Gastrocnemius medialis (tissue), 4 donors: ENCODE measurements around the gene EFNA1. TPM values are rescaled to one million over a fixed set of nuclear protein-coding genes. Genes with fewer than 3 reads are reported as not detected.

Source experiments
- ATAC-seq, 2 donors: fragments of 150-250 bp; one replicate each; pipeline ENCODE4 v1.9.1; 2016
- DNase-seq, 2 donors: peaks; one replicate each; pipeline ENCODE4 v3.0.0-alpha.2; 2019
- H3K27ac ChIP-seq, 4 donors: fragments of 200-600 bp; sonication (generic); 1 replicate in 1 of 4; 2 replicates in 3 of 4; pipeline ENCODE4 v1.5.1; 2016 to 2018; ENCODE audit warnings: mild to moderate bottlenecking in 2 of 4, moderate library complexity in 1 of 4
- H3K27me3 ChIP-seq, 3 donors: fragments of 200-600 bp; sonication (generic) in 2 of 3; 1 replicate in 1 of 3; 2 replicates in 2 of 3; pipeline versions ENCODE4 v1.5.1 to v1.6.0; 2016 to 2019; ENCODE audit warnings: mild to moderate bottlenecking in 1 of 3, moderate library complexity in 1 of 3
- H3K36me3 ChIP-seq, 2 donors: fragments of 200-600 bp; sonication (generic) in 1 of 2; one replicate each; pipeline ENCODE4 v1.5.1; 2017 to 2018
- H3K4me1 ChIP-seq, 2 donors: fragments of 200-600 bp; sonication (generic) in 1 of 2; one replicate each; pipeline ENCODE4 v1.5.1; 2016 to 2017; ENCODE audit warnings: mild to moderate bottlenecking in 2 of 2
- H3K4me3 ChIP-seq, 4 donors: fragments of 200-600 bp; sonication (generic) in 3 of 4; 1 replicate in 1 of 4; 2 replicates in 3 of 4; pipeline ENCODE4 v1.5.1; 2016 to 2019; ENCODE audit warnings: mild to moderate bottlenecking in 2 of 4
- H3K9me3 ChIP-seq, 3 donors: fragments of 200-600 bp; sonication (generic) in 2 of 3; 1 replicate in 1 of 3; 2 replicates in 2 of 3; pipeline ENCODE4 v1.5.1; 2016 to 2019
- CTCF ChIP-seq, 5 experiments: fragments of 450-650 bp in 3 of 5; fragments of 200-600 bp in 2 of 5; sonication (generic) in 2 of 5; IDR thresholded peaks in 4 of 5; conservative IDR thresholded peaks in 1 of 5; 1 replicate in 4 of 5; 2 replicates in 1 of 5; pipeline ENCODE4 v1.5.1; 2016 to 2019; ENCODE audit warnings: antibody characterized with exemption in 5 of 5, mild to moderate bottlenecking in 3 of 5, moderate library complexity in 3 of 5
- POLR2A ChIP-seq, 2 donors: fragments of 450-650 bp; IDR thresholded peaks; one replicate each; pipeline ENCODE4 v1.6.1; 2017; ENCODE audit warnings: antibody characterized with exemption in 2 of 2, mild to moderate bottlenecking in 2 of 2, moderate library complexity in 2 of 2
- in situ Hi-C, 4 donors: fragments of 200-750 bp; cut with MboI; loops; one replicate each; pipeline versions ENCODE4 v1.15.0 to v1.8.0; 2017; ENCODE audit warnings: low sequenced_read_pairs in 4 of 4
- intact Hi-C: fragments of 100-400 bp; cut with DNase I; formaldehyde crosslinking; loops from one replicate; pipeline ENCODE4 v1.15.1; 2023; ENCODE audit warnings: low total_unique reads
- total RNA-seq, 4 donors: library from RNA; depleted of rRNA; stranded (reverse); fragments of >200 nt; gene quantifications; one replicate each; pipeline versions ENCODE4 v1.1.0 to v1.2.3, GENCODE V29; 2016

The EFNA1 gene
- total RNA-seq, 4 donors from 2014 or later: 12.6 to 35.1 (median 14.4) TPM

GRCh38 chr1:155169541-155169940 lies 41.9 kb downstream of the EFNA1 start:
- Histone ChIP-seq H3K27ac (no peak overlapping the region), H3K4me1 (peaks cover 29% of the 10 kb centered on the region in 2 donors), H3K36me3 (peaks cover 0 to 23% of the 10 kb centered on the region in 2 donors), H3K4me3 (no peak overlapping the region), H3K27me3 (peaks cover 9 to 10% (median 10%) of the 10 kb centered on the region in 3 donors), H3K9me3 (no peaks in the 10 kb centered on the region)
- no peak for TF ChIP-seq CTCF (IDR thresholded peaks at IDR 0.05 in 4 of 5, conservative IDR thresholded peaks at IDR 0.05 in 1 of 5)
- no peak for TF ChIP-seq POLR2A (IDR thresholded peaks at IDR 0.05)
- intact Hi-C loops: no loop called here
- ATAC-seq (no peak), DNase-seq (no peak)
- in situ Hi-C loops: loop anchor here (5.0 kb wide), 1 partner anchor 77 kb away; no protein-coding TSS in a partner anchor

DNA sequence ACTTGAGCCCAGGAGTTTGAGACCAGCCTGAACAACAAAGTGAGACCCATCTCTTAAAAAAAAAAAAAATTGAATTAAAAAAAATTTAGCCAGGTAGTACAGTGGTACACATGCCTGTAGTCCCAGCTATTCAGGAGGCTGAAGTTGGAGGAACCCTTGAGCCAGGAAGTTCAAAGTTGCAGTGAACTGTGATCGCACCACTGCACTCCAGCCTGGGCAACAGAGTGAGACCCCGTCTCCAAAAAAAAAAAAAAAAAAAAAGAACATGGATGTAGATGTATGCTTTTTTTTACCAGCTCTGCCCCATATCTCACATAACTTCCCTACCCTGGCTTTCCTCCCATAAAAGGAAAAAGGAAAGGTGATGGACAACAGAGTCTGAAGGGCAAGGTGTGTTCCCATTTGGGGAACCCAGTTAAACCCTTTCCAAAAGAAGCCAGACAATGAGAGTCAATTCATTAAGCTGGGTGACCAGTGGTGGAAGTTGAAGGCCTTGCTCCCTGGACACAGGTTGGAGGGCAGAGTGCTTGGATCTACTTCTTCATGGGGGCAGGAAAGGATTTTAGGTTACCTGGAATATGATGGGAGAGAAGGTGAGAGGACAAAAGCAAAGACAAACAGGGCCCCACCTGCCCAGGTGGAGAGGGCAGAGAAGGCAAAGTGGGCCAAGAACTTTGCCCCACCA lies 42.6 kb downstream of the EFNA1 start:
- Histone ChIP-seq H3K36me3 (peaks cover 0 to 23% of the 10 kb centered on the region in 2 donors), H3K27ac (no peak overlapping the region), H3K27me3 (peaks cover 15 to 17% (median 16%) of the 10 kb centered on the region in 3 donors), H3K9me3 (no peaks in the 10 kb centered on the region), H3K4me3 (no peak overlapping the region), H3K4me1 (peaks cover 29% of the 10 kb centered on the region in 2 donors)
- ATAC-seq (no peak), DNase-seq (no peak)
- intact Hi-C loops (loop anchor here (5.0 kb wide), 1 partner anchor 57 kb away; no protein-coding TSS in a partner anchor), in situ Hi-C loops (no loop called here)
- TF ChIP-seq POLR2A (IDR thresholded peaks at IDR 0.05) (no peak), CTCF (IDR thresholded peaks at IDR 0.05 in 4 of 5, conservative IDR thresholded peaks at IDR 0.05 in 1 of 5) (no peak)

GRCh38 chr1:155170806-155171205 lies 43.1 kb downstream of the EFNA1 start:
- peaks cover 28 to 29% of the 10 kb centered on the region in 2 donors for H3K4me1 ChIP-seq
- H3K27ac ChIP-seq: no peak overlapping the region
- no peak overlapping the region for H3K4me3 ChIP-seq
- intact Hi-C loops (loop anchor here (5.0 kb wide), 1 partner anchor 56 kb away; no protein-coding TSS in a partner anchor), in situ Hi-C loops (no loop called here)
- no peak for ATAC-seq
- peaks cover 15 to 21% (median 18%) of the 10 kb centered on the region in 3 donors for H3K27me3 ChIP-seq
- TF ChIP-seq CTCF (IDR thresholded peaks at IDR 0.05 in 4 of 5, conservative IDR thresholded peaks at IDR 0.05 in 1 of 5): no peak
- TF ChIP-seq POLR2A (IDR thresholded peaks at IDR 0.05): no peak
- no peak for DNase-seq
- H3K36me3 ChIP-seq: peaks cover 0 to 23% of the 10 kb centered on the region in 2 donors
- no peaks in the 10 kb centered on the region for H3K9me3 ChIP-seq

- Histone ChIP-seq H3K4me1 (peaks cover 22% of the 10 kb centered on the region in 2 donors), H3K27me3 (peaks cover 15 to 21% (median 18%) of the 10 kb centered on the region in 3 donors), H3K4me3 (peak overlapping the region; percentile 82 to 99 (median 91)), H3K27ac (peak overlapping the region; percentile 91 to 97 (median 96)), H3K36me3 (peaks cover 0 to 23% of the 10 kb centered on the region in 2 donors), H3K9me3 (no peaks in the 10 kb centered on the region)
- ATAC-seq (peak in 1 of 2 donors; percentile 2), DNase-seq (no peak)
- intact Hi-C loops: loop anchor here (2.0 to 5.0 kb wide), 3 partner anchors 21 to 55 kb away; partner anchors contain the start of gene SLC50A1
- no peak for TF ChIP-seq POLR2A (IDR thresholded peaks at IDR 0.05)
- TF ChIP-seq CTCF (IDR thresholded peaks at IDR 0.05 in 4 of 5, conservative IDR thresholded peaks at IDR 0.05 in 1 of 5): no peak
- in situ Hi-C loops: no loop called here
Observed at GRCh38 chr1:155171836-155172731, 44.4 kb downstream of the EFNA1 start.
